Endothelial cell of umbilical vein (primary cell): Measurements from ENCODE around the gene TNKS2. TPM values are rescaled to one million over a fixed set of nuclear protein-coding genes. Genes with fewer than 3 reads are reported as not detected.

Experiments
- BruUV-seq: library from RNA; stranded (reverse); fragments of 400-500 nt; replicated peaks from 2 replicates; lab custom pipeline; 2021; lab: Mats Ljungman, UMichigan
- CTCF ChIA-PET: fragments of 300-600, 350-600 bp; sonication (Branson Sonifier 250); formaldehyde crosslinking; loops from one replicate; lab custom pipeline; 2021; ENCODE audit warnings: antibody characterized with exemption, inconsistent platforms; lab: Charles Lee
- POLR2A ChIA-PET: fragments of 300-600, 350-600 bp; sonication (Branson Sonifier 250); formaldehyde crosslinking; loops from one replicate; lab custom pipeline; 2021; ENCODE audit warnings: antibody characterized with exemption, inconsistent platforms; lab: Charles Lee
- DNase-seq: peaks from one replicate; pipeline ENCODE4 v3.0.0-alpha.2; 2011; ENCODE audit warnings: low read depth, low spot score
- FAIRE-seq: peaks from 2 replicates; lab custom pipeline; 2011; peaks lifted over from hg19 to GRCh38; lab: Jason Lieb, UNC
- H2AFZ ChIP-seq: 2 replicates; pipeline ENCODE4 v1.6.0; 2012; ENCODE audit warnings: low read depth, low read length, control low read depth, inconsistent platforms
- H3K27ac ChIP-seq: 2 replicates; pipeline ENCODE4 v1.5.1; 2011; ENCODE audit warnings: low read depth, mild to moderate bottlenecking, control low read depth, low read length, moderate library complexity; ENCODE audit not compliant: insufficient read depth
- H3K27me3 ChIP-seq, 2 experiments: 2 replicates each; pipeline versions ENCODE4 v1.6.0 to v1.6.1; 2011; ENCODE audit warnings: low read length in 2 of 2, mixed read lengths in 1 of 2; ENCODE audit not compliant: control insufficient read depth in 2 of 2, insufficient read depth in 2 of 2
- H3K36me3 ChIP-seq, 2 experiments: 2 replicates in 1 of 2; 3 replicates in 1 of 2; pipeline ENCODE4 v1.5.1; 2011; ENCODE audit warnings: low read length in 2 of 2, mild to moderate bottlenecking in 1 of 2, moderate library complexity in 1 of 2; ENCODE audit not compliant: control insufficient read depth in 2 of 2, insufficient read depth in 2 of 2; ENCODE audit errors: extremely low read depth in 1 of 2
- H3K4me1 ChIP-seq: 3 replicates; pipeline ENCODE4 v1.5.1; 2011; ENCODE audit warnings: mild to moderate bottlenecking, low read length; ENCODE audit not compliant: control insufficient read depth, insufficient read depth; ENCODE audit errors: extremely low read depth
- H3K4me2 ChIP-seq: 2 replicates; pipeline ENCODE4 v1.6.1; 2011; ENCODE audit warnings: low read length, control low read depth, mixed read lengths; ENCODE audit not compliant: insufficient read depth
- H3K4me3 ChIP-seq, 3 experiments: fragments of 200-600 bp in 1 of 3; sonication (generic), shearing (Covaris generic) in 1 of 3; replicated peaks in 1 of 3; 2 replicates each; pipeline ENCODE4 v1.5.1; 2011 to 2016; ENCODE audit warnings: control low read depth in 3 of 3, low read length in 3 of 3, mild to moderate bottlenecking in 2 of 3, inconsistent platforms in 1 of 3, low read depth in 1 of 3, moderate library complexity in 1 of 3; ENCODE audit not compliant: insufficient read depth in 1 of 3
- H3K79me2 ChIP-seq: 2 replicates; pipeline ENCODE4 v1.6.0; 2012; ENCODE audit warnings: low read length, inconsistent platforms; ENCODE audit not compliant: control insufficient read depth, insufficient read depth
- H3K9ac ChIP-seq: replicated peaks from 2 replicates; pipeline ENCODE3; 2011; ENCODE audit warnings: low read length, control low read depth; ENCODE audit not compliant: insufficient read depth; ENCODE audit errors: extremely low read depth
- H3K9me1 ChIP-seq: replicated peaks from 3 replicates; pipeline ENCODE4 v1.6.0; 2011; ENCODE audit warnings: mild to moderate bottlenecking, low read length; ENCODE audit not compliant: control insufficient read depth, insufficient read depth; ENCODE audit errors: extremely low read depth
- H3K9me3 ChIP-seq: replicated peaks from 2 replicates; pipeline ENCODE4 v1.5.1; 2012; ENCODE audit warnings: low read length, inconsistent platforms; ENCODE audit not compliant: control insufficient read depth, insufficient read depth
- H4K20me1 ChIP-seq: replicated peaks from 2 replicates; pipeline ENCODE3; 2011; ENCODE audit warnings: mild to moderate bottlenecking, low read length; ENCODE audit not compliant: control insufficient read depth, insufficient read depth; ENCODE audit errors: extremely low read depth
- CTCF ChIP-seq, 2 donors: IDR thresholded peaks; 1 replicate in 1 of 2; 2 replicates in 1 of 2; pipeline ENCODE4 v1.5.1; 2011; ENCODE audit warnings: low read length in 2 of 2, mild to moderate bottlenecking in 2 of 2, moderate library complexity in 2 of 2, control low read depth in 1 of 2, inconsistent platforms in 1 of 2, low read depth in 1 of 2; ENCODE audit not compliant: insufficient read depth in 1 of 2; ENCODE audit errors: extremely low read depth in 1 of 2
- EZH2 ChIP-seq: IDR thresholded peaks from 2 replicates; pipeline ENCODE4 v1.6.1; 2012; ENCODE audit warnings: borderline replicate concordance, low read depth, mild to moderate bottlenecking, moderate library complexity, low read length, inconsistent platforms; ENCODE audit not compliant: severe bottlenecking
- FOS ChIP-seq: IDR thresholded peaks from 2 replicates; pipeline ENCODE4 v1.6.1; 2011; ENCODE audit warnings: mild to moderate bottlenecking, low read length, moderate library complexity, borderline replicate concordance; ENCODE audit not compliant: insufficient read depth
- GATA2 ChIP-seq: IDR thresholded peaks from 2 replicates; pipeline ENCODE4 v1.7.0; 2011; ENCODE audit warnings: low read depth, mild to moderate bottlenecking, moderate library complexity, mixed read lengths, low read length; ENCODE audit not compliant: insufficient read length, insufficient read depth
- JUN ChIP-seq: IDR thresholded peaks from 2 replicates; pipeline ENCODE4 v1.6.1; 2011; ENCODE audit warnings: borderline replicate concordance, low read depth; ENCODE audit not compliant: insufficient read length, insufficient read depth
- MAX ChIP-seq: IDR thresholded peaks from 2 replicates; pipeline ENCODE4 v1.6.1; 2011; ENCODE audit not compliant: insufficient read depth, insufficient read length
- MYC ChIP-seq: IDR thresholded peaks from one replicate; pipeline ENCODE4 v1.6.1; 2011; ENCODE audit warnings: mild to moderate bottlenecking, low read depth, low read length
- POLR2A ChIP-seq: IDR thresholded peaks from 2 replicates; pipeline ENCODE4 v1.6.1; 2012; ENCODE audit warnings: low read depth, mild to moderate bottlenecking, control low read depth, low read length
- POLR2AphosphoS5 ChIP-seq: IDR thresholded peaks from 2 replicates; pipeline ENCODE4 v1.6.1; 2012; ENCODE audit warnings: low read depth, mild to moderate bottlenecking, control low read depth, low read length, moderate library complexity; ENCODE audit not compliant: insufficient read depth
- dilution Hi-C: fragments of 300-500 bp; cut with MboI; formaldehyde crosslinking; loops from one replicate; pipeline ENCODE4 v1.15.0; 2019; ENCODE audit warnings: low sequenced_read_pairs; ENCODE audit not compliant: extremely low pct_ligation_motif_present
- intact Hi-C: fragments of 100-400 bp; cut with micrococcal nuclease; formaldehyde crosslinking; loops from one replicate; pipeline ENCODE4 v1.10.0; 2022
- polyA plus RNA-seq, 4 experiments: library from polyadenylated mRNA; depleted of rRNA in 3 of 4; stranded (reverse) in 3 of 4; unstranded in 1 of 4; fragments of >200 nt; gene quantifications; 2 replicates each; pipeline versions ENCODE4 v1.2.1 to v1.2.3, GENCODE V29; 2011 to 2012; ENCODE audit warnings: missing spikeins in 1 of 4
- total RNA-seq: library from RNA; stranded (reverse); gene quantifications from 2 replicates; pipeline ENCODE4 v1.2.3, GENCODE V29; 2021

Gene TNKS2
- total and polyA plus RNA-seq, 2 donors (not counting 3 experiments of a cell fraction or from before 2014, with no cell fraction given), result 13.6 to 34.0 TPM

GRCh38 chr10:91909117-91909677, 111.0 kb downstream of the TNKS2 start, which contains the start of gene FGFBP3:
Gene FGFBP3 (minus strand): TSS chr10:91909486. CDS start chr10:91908969, 517 bp downstream.
- no peak within 1 kb of the TSS for H3K27ac ChIP-seq
- no peaks in the 10 kb centered on the region for H3K79me2 ChIP-seq
- H2AFZ ChIP-seq, result peak within 1 kb of the TSS; percentile 86
- no peaks in the 10 kb centered on the region for H4K20me1 ChIP-seq
- peaks cover 18% of the 10 kb centered on the region for H3K4me1 ChIP-seq
- H3K9me1 ChIP-seq, result no peaks in the 10 kb centered on the region
- peak within 1 kb of the TSS; percentile 57 to 71 (median 63) for H3K4me3 ChIP-seq
- CTCF ChIA-PET, result interaction anchor here (0.6 to 4.1 kb wide), 11 partner anchors 15 to 611 kb away, joined by 3 to 24 read pairs (median 8); partner anchors contain the start of gene BTAF1
- H3K4me2 ChIP-seq, result peak within 1 kb of the TSS; percentile 96
- FAIRE-seq (no peak), DNase-seq (no peak)
- dilution Hi-C loops (no loop called here), intact Hi-C loops (loop anchor here (2.0 kb wide), 1 partner anchor 110 kb away; the partner anchor contains the start of gene TNKS2)
- POLR2A ChIA-PET, result interaction anchor here (1.6 kb wide), 1 partner anchor 15 kb away, joined by 6 read pairs; the partner anchor contains the start of gene BTAF1
- H3K9ac ChIP-seq, result peak within 1 kb of the TSS; percentile 38
- no peaks in the 10 kb centered on the region for H3K36me3 ChIP-seq
- no peaks in the 10 kb centered on the region for H3K9me3 ChIP-seq
- no TSS peak for BruUV-seq
- H3K27me3 ChIP-seq, result peaks cover 3% of the 10 kb centered on the region in 2 experiments
- TF ChIP-seq POLR2A (no peak), EZH2 (no peak), MAX (no peak), JUN (no peak), GATA2 (no peak), CTCF (IDR thresholded peaks at IDR 0.05; ENCODE audit: extremely low read depth in 1 of 2, insufficient read depth in 1 of 2, low read depth in 1 of 2, low read length in 2 of 2) (no peak), MYC (no peak), FOS (no peak), POLR2AphosphoS5 (no peak)
